Fibroblast of lung (primary cell): ENCODE results near the gene YTHDC1. TPM values are rescaled to one million over a fixed set of nuclear protein-coding genes. Genes with fewer than 3 reads are reported as not detected.

Source experiments
- DNase-seq, 2 donors: peaks; one replicate each; pipeline versions ENCODE4 v3.0.0 to v3.0.0-alpha.2; 2010; ENCODE audit warnings: low read depth in 2 of 2
- H2AFZ ChIP-seq: 2 replicates; pipeline ENCODE4 v1.5.1; 2012; ENCODE audit warnings: low read length, control low read depth, inconsistent platforms
- H3K27ac ChIP-seq: 2 replicates; pipeline ENCODE4 v1.5.1; 2011; ENCODE audit warnings: low read length, control low read depth; ENCODE audit not compliant: insufficient read depth
- H3K27me3 ChIP-seq: 2 replicates; pipeline ENCODE4 v1.5.1; 2011; ENCODE audit warnings: mild to moderate bottlenecking, low read length; ENCODE audit not compliant: control insufficient read depth, insufficient read depth
- H3K36me3 ChIP-seq: 2 replicates; pipeline ENCODE4 v1.5.1; 2011; ENCODE audit warnings: low read length; ENCODE audit not compliant: control insufficient read depth, insufficient read depth
- H3K4me1 ChIP-seq: 2 replicates; pipeline ENCODE4 v1.5.1; 2011; ENCODE audit warnings: low read length; ENCODE audit not compliant: control insufficient read depth, insufficient read depth; ENCODE audit errors: extremely low read depth
- H3K4me2 ChIP-seq: 2 replicates; pipeline ENCODE4 v1.5.1; 2011; ENCODE audit warnings: low read length, control low read depth; ENCODE audit not compliant: insufficient read depth; ENCODE audit errors: extremely low read depth
- H3K4me3 ChIP-seq, 4 experiments: fragments of 200-600 bp in 1 of 4; sonication (generic) in 1 of 4; replicated peaks in 1 of 4; 2 replicates each; pipeline ENCODE4 v1.5.1; 2011 to 2016; ENCODE audit warnings: low read length in 4 of 4, low read depth in 3 of 4, mild to moderate bottlenecking in 3 of 4, control low read depth in 2 of 4, inconsistent platforms in 1 of 4, mixed read lengths in 1 of 4; ENCODE audit not compliant: insufficient read depth in 1 of 4; ENCODE audit errors: control extremely low read depth in 1 of 4
- H3K79me2 ChIP-seq: 2 replicates; pipeline ENCODE4 v1.5.1; 2012; ENCODE audit warnings: mild to moderate bottlenecking, low read length, inconsistent platforms; ENCODE audit not compliant: control insufficient read depth, insufficient read depth
- H3K9ac ChIP-seq: 2 replicates; pipeline ENCODE4 v1.5.1; 2011; ENCODE audit warnings: mild to moderate bottlenecking, low read length, control low read depth; ENCODE audit not compliant: insufficient read depth
- H3K9me3 ChIP-seq: 2 replicates; pipeline ENCODE4 v1.5.1; 2012; ENCODE audit warnings: low read depth, low read length; ENCODE audit not compliant: control insufficient read depth, insufficient read depth
- H4K20me1 ChIP-seq: 2 replicates; pipeline ENCODE4 v1.5.1; 2011; ENCODE audit warnings: low read length; ENCODE audit not compliant: control insufficient read depth, insufficient read depth; ENCODE audit errors: extremely low read depth
- EZH2 ChIP-seq: IDR thresholded peaks from 2 replicates; pipeline ENCODE4 v1.5.1; 2012; ENCODE audit warnings: low read length, control low read depth, mild to moderate bottlenecking; ENCODE audit errors: missing control alignments
- polyA plus RNA-seq, 2 donors: library from polyadenylated mRNA; depleted of rRNA in 1 of 2; stranded (reverse) in 1 of 2; unstranded in 1 of 2; fragments of >200 nt; gene quantifications; 2 replicates each; pipeline ENCODE4 v1.2.1, GENCODE V29; 2011 to 2012; ENCODE audit warnings: missing spikeins in 1 of 2
- total RNA-seq: library from RNA; depleted of rRNA; stranded (reverse); fragments of >200 nt; gene quantifications from 2 replicates; pipeline ENCODE4 v1.2.1, GENCODE V29; 2014
- TF ChIP-seq, protein P1 (sequence below), 2 donors: IDR thresholded peaks in 1 of 2; conservative IDR thresholded peaks in 1 of 2; 1 replicate in 1 of 2; 2 replicates in 1 of 2; pipeline ENCODE4 v1.5.1; 2011 to 2012; ENCODE audit warnings: low read length in 2 of 2, control low read depth in 1 of 2, inconsistent platforms in 1 of 2, low read depth in 1 of 2, mild to moderate bottlenecking in 1 of 2

Gene YTHDC1
- total and polyA plus RNA-seq, 2 donors (not counting 1 experiment from before 2014, with no cell fraction given) = 34.6 to 47.6 TPM

DNA sequence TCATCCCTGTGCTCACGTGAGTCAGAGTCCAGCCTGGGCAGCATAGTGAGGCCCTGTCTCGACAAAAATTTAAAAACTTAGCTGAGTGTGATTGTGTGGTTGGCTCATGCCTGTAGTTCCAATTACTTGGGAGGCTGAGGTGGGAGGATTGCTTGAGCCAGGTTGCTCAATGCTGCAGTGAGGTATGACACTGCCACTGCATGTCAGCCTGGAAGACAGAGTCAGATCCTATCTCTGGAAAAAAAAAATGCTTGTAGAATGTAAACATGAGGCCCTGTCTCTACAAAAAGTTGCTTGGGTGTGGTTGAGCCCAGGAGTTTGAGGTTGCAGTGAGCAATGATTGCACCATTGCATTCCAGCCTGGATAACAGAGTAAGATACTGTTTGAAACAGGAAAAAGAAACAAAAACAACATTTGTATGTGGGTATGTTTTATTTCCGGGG lies 11.3 kb upstream of the YTHDC1 start:
- Histone ChIP-seq H3K9ac (no peak overlapping the region), H3K4me3 (no peak overlapping the region), H3K36me3 (no peaks in the 10 kb centered on the region), H3K27ac (no peak overlapping the region), H2AFZ (no peak overlapping the region), H3K4me2 (no peak overlapping the region), H3K27me3 (no peaks in the 10 kb centered on the region), H3K4me1 (no peaks in the 10 kb centered on the region), H4K20me1 (no peaks in the 10 kb centered on the region), H3K79me2 (no peaks in the 10 kb centered on the region), H3K9me3 (no peaks in the 10 kb centered on the region)
- TF ChIP-seq, protein P1, sequence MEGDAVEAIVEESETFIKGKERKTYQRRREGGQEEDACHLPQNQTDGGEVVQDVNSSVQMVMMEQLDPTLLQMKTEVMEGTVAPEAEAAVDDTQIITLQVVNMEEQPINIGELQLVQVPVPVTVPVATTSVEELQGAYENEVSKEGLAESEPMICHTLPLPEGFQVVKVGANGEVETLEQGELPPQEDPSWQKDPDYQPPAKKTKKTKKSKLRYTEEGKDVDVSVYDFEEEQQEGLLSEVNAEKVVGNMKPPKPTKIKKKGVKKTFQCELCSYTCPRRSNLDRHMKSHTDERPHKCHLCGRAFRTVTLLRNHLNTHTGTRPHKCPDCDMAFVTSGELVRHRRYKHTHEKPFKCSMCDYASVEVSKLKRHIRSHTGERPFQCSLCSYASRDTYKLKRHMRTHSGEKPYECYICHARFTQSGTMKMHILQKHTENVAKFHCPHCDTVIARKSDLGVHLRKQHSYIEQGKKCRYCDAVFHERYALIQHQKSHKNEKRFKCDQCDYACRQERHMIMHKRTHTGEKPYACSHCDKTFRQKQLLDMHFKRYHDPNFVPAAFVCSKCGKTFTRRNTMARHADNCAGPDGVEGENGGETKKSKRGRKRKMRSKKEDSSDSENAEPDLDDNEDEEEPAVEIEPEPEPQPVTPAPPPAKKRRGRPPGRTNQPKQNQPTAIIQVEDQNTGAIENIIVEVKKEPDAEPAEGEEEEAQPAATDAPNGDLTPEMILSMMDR (conservative IDR thresholded peaks at IDR 0.05 in 1 of 2, IDR thresholded peaks at IDR 0.05 in 1 of 2; ENCODE audit: low read depth in 1 of 2, low read length in 2 of 2) = no peak
- no peak for TF ChIP-seq EZH2
- peak; percentile 60 to 62 for DNase-seq

DNA sequence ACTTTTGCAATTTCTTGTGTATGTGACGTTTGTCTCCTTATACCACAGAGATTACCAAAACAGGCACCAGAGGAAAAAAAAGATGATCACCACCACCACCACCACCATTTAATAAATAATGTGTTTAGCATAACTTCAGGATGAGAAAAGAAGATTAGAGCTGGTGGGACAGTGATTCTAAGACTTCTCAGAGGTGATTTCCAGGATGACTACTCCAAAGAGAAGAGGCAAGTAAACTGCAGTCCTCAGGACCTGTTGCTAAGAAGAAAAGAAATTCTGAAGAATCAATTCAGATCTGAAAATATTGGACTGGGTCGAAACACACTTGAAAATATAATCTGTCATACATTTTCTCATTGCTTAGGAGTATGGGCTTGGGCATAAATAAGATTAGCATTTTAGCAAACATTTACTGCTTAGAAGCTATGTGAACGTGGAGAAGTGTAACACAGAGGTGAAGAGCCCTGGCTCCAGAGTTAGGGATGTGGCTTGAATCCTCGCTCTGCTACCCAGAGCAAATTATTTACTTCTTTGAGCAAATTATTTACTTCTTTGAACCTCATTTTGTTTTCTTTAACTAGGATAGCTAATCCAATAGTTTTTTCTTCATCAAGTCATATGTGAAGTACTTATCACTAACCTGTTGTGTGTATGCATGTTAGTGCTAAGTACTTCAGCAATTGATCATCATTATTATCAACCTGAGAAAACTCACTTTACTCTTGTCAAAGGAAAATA lies 10.5 kb upstream of the YTHDC1 start:
- Histone ChIP-seq H4K20me1 (no peaks in the 10 kb centered on the region), H2AFZ (no peak overlapping the region), H3K27me3 (no peaks in the 10 kb centered on the region), H3K9me3 (no peaks in the 10 kb centered on the region), H3K9ac (no peak overlapping the region), H3K4me1 (no peaks in the 10 kb centered on the region), H3K27ac (no peak overlapping the region), H3K79me2 (no peaks in the 10 kb centered on the region), H3K36me3 (no peaks in the 10 kb centered on the region), H3K4me3 (no peak overlapping the region), H3K4me2 (no peak overlapping the region)
- no peak for DNase-seq
- TF ChIP-seq, protein P1 (conservative IDR thresholded peaks at IDR 0.05 in 1 of 2, IDR thresholded peaks at IDR 0.05 in 1 of 2; ENCODE audit: low read depth in 1 of 2, low read length in 2 of 2) = no peak
- TF ChIP-seq EZH2 = no peak

DNA sequence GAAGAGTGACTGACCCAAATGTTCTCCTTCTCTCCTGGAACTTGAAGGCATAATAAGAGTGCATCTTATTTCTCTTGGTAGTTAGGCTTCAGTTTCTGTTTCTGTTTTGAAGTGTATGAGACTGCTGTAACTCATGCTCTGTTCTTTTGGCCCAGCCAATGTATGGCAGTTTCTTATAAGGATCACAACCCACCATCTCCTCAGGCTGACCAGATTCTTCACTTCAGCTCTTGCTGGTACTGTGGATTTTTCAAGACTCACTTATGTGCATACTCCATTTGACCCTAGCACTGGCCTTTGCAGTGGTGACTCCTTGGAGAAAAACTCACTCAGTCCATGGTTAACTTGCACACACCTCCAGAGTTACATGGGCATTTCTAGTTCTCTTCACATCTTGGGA lies 9.6 kb upstream of the YTHDC1 start:
- TF ChIP-seq EZH2 = no peak
- TF ChIP-seq, protein P1 (conservative IDR thresholded peaks at IDR 0.05 in 1 of 2, IDR thresholded peaks at IDR 0.05 in 1 of 2; ENCODE audit: low read depth in 1 of 2, low read length in 2 of 2) = no peak
- no peak for DNase-seq
- Histone ChIP-seq H3K9me3 (no peaks in the 10 kb centered on the region), H4K20me1 (no peaks in the 10 kb centered on the region), H2AFZ (no peak overlapping the region), H3K27me3 (no peaks in the 10 kb centered on the region), H3K27ac (no peak overlapping the region), H3K36me3 (no peaks in the 10 kb centered on the region), H3K9ac (no peak overlapping the region), H3K4me3 (no peak overlapping the region), H3K4me1 (no peaks in the 10 kb centered on the region), H3K79me2 (no peaks in the 10 kb centered on the region), H3K4me2 (no peak overlapping the region)
